Activated T-cell treated with anti-CD3 and anti-CD28 coated beads, Interleukin-2, amount 50 U/mL, for 1 hour (primary cell): Measurements from ENCODE around the gene GJC1.
"Not testable (repeated sequence)": the region's sequence is repeated elsewhere in the genome, so short reads cannot be mapped to it uniquely, and the experiment has no call there.

Experiments used
- DNase-seq: peaks from one replicate; pipeline ENCODE4 v3.0.0-alpha.2; 2020

GJC1 gene

GRCh38 chr17:44842748-44843147 lies 12.7 kb upstream of the GJC1 start:
- DNase-seq: no peak

GRCh38 chr17:44840936-44841335 lies 10.8 kb upstream of the GJC1 start:
- no peak for DNase-seq

GRCh38 chr17:44840274-44840673 lies 10.2 kb upstream of the GJC1 start:
- DNase-seq: no peak

GRCh38 chr17:44837196-44837595 lies 7.1 kb upstream of the GJC1 start:
- DNase-seq: no peak

- DNase-seq: no peak
These were observed 2.7 kb upstream of the GJC1 start for GRCh38 chr17:44832805-44833204.

GRCh38 chr17:44831371-44831770 lies 1.3 kb upstream of the GJC1 start:
- no peak for DNase-seq

GRCh38 chr17:44830359-44831288 lies 537 bp upstream of the GJC1 start:
- DNase-seq: peak; percentile 35

- no peak for DNase-seq
These were observed 1.1 kb downstream of the GJC1 start for GRCh38 chr17:44828919-44829522.

GRCh38 chr17:44827863-44828262 lies 2.2 kb downstream of the GJC1 start:
- DNase-seq: no peak

GRCh38 chr17:44826123-44826790 lies 3.8 kb downstream of the GJC1 start:
- no peak for DNase-seq

GRCh38 chr17:44825236-44825635 lies 4.9 kb downstream of the GJC1 start:
- DNase-seq: not testable (repeated sequence)

GRCh38 chr17:44820631-44821212 lies 9.4 kb downstream of the GJC1 start:
- no peak for DNase-seq

- not testable (repeated sequence) for DNase-seq
These were observed 11.6 kb downstream of the GJC1 start for GRCh38 chr17:44818508-44818907.

- DNase-seq: no peak
These were observed 17.8 kb downstream of the GJC1 start for GRCh38 chr17:44812263-44812662.

- DNase-seq: not testable (repeated sequence)
These were observed 21.3 kb downstream of the GJC1 start for GRCh38 chr17:44808656-44809388.

GRCh38 chr17:44808156-44808555 lies 21.9 kb downstream of the GJC1 start:
- no peak for DNase-seq

- no peak for DNase-seq
These were observed 22.3 kb downstream of the GJC1 start for GRCh38 chr17:44807817-44808155.

- DNase-seq: no peak
These were observed 22.8 kb downstream of the GJC1 start for GRCh38 chr17:44807093-44807816.

GRCh38 chr17:44804302-44805089 lies 25.6 kb downstream of the GJC1 start:
- no peak for DNase-seq

GRCh38 chr17:44801880-44802279 lies 28.2 kb downstream of the GJC1 start:
- DNase-seq: no peak

GRCh38 chr17:44798356-44798755 lies 31.7 kb downstream of the GJC1 start:
- DNase-seq: no peak
